ENCODE data around the gene OVCA2. TPM values are rescaled to one million over a fixed set of nuclear protein-coding genes. Genes with fewer than 3 reads are reported as not detected.
A peak's percentile ranks its signal among the peaks of the same experiment; 100 is the strongest.

OVCA2 gene
- total RNA-seq, 6 donors from 2014 or later: 20.1 to 56.1 (median 33.5) TPM

DNA sequence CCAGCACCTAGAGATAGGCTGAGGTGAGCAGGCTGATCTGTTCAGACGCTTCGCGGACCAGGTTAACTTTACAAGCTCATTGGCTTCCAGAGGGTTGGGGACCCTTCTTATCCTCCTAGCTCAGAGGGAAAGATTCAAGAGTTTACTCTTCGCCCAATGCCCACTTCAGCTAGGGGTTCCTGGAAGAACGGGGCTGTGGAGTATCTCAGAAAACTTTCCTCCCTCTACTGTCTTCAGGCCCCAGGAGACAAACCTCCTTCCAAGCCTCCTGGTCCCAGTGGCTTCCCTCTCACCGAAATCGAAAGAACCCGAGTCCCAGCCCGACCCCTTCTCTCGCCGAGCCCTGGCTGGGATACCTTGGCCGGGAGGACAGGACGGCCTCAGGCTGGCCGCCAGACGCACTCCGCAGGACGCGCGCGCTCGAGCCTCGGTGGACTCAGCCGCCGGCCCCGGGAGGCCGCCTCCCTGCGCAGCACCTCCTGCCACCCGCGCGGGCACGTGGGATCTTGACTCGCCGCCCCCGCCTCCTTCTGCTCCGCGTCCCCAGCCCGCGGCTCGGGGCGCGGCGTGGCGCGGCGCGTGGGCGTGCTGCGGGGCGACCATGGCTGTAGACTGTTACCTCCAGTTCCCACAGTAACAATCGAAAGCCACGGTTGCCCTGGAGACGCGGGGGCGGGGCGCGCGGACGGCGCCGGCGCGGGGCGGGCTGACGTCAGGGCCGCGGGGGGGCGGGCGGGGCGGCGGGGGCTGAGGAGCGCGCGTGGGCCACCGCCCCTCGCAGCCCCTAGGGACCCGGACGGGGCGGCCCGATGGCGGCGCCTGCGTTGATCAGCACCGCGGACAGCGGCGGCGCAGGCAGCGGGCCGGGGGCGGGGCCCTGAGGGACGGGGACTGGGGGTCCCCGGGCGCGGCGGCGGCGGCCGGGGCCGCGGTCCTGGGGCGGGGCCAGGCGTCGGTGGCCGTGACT lies 7.8 kb downstream of the OVCA2 start:
- Histone ChIP-seq H3K4me1 (peaks cover 36 to 46% (median 37%) of the 10 kb centered on the region in 4 donors), H3K4me3 (peak overlapping the region; percentile 62 to 89 (median 73)), H3K27me3 (peaks cover 0 to 33% (median 10%) of the 10 kb centered on the region in 4 donors), H3K9me3 (no peaks in the 10 kb centered on the region), H3K27ac (peak overlapping the region; percentile 8 to 53 (median 26)), H3K36me3 (peaks cover 0 to 3% (median under 1%) of the 10 kb centered on the region in 4 donors)
- DNase-seq (peak; percentile 81 to 99), ATAC-seq (ENCODE audit: low FRiP score in 2 of 2) (peak; percentile 66 to 72)
- TF ChIP-seq POLR2A (IDR thresholded peaks at IDR 0.05) (no peak), POLR2AphosphoS5 (IDR thresholded peaks at IDR 0.05) (peak; percentile 14 to 41)
- 2 to 13% methylated on average over 9 to 46 of the region's 104 CpGs for WGBS, 2 donors

DNA sequence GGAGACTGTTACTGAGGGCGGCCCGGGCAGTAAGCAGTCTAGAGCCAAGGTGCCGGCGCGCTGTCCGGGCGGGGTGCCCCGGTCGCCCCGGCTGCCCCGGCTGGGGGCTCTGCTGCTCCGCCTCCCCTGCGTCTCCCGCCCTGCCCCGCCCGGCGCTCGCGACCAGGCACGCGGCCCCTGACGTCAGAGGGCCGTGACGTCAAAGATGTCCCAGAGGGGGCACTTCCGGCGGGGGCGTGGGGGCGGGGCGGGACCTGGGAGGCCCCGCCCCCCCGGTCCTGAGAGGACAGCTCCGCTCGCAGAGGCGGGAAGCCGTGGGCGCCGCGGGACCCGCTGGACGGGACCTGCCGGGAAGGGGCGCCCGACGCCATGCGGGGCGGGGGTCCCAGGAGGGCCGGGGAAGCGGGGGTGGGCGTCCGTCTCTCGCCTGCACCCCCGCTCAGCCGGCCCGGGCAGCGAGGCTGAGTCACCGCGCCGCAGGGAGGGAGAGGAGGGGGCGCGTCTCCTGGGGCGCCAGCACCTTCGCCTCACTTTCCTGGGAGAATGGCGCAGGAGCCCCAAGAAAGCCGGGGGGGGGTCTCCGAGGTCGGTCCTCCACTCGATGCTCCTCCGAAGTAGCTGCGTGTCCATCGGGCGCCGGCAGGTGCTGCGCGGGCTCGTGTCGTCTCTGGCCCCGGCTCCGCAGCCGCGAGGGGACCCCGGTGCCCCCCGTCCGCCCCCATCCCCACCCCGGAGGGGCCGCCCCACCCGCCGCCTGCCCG lies 8.7 kb downstream of the OVCA2 start:
- peak; percentile 20 to 57 for ATAC-seq (ENCODE audit: low FRiP score in 2 of 2)
- Histone ChIP-seq H3K27ac (peak overlapping the region in 2 of 4 donors; percentile 8 to 53), H3K4me1 (peaks cover 41 to 55% (median 44%) of the 10 kb centered on the region in 4 donors), H3K36me3 (no peaks in the 10 kb centered on the region), H3K4me3 (peak overlapping the region; percentile 62 to 89 (median 73)), H3K27me3 (peaks cover 0 to 37% (median 12%) of the 10 kb centered on the region in 4 donors), H3K9me3 (no peaks in the 10 kb centered on the region)
- TF ChIP-seq, protein P1, sequence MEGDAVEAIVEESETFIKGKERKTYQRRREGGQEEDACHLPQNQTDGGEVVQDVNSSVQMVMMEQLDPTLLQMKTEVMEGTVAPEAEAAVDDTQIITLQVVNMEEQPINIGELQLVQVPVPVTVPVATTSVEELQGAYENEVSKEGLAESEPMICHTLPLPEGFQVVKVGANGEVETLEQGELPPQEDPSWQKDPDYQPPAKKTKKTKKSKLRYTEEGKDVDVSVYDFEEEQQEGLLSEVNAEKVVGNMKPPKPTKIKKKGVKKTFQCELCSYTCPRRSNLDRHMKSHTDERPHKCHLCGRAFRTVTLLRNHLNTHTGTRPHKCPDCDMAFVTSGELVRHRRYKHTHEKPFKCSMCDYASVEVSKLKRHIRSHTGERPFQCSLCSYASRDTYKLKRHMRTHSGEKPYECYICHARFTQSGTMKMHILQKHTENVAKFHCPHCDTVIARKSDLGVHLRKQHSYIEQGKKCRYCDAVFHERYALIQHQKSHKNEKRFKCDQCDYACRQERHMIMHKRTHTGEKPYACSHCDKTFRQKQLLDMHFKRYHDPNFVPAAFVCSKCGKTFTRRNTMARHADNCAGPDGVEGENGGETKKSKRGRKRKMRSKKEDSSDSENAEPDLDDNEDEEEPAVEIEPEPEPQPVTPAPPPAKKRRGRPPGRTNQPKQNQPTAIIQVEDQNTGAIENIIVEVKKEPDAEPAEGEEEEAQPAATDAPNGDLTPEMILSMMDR (IDR thresholded peaks at IDR 0.05): peak in 1 of 6 experiments; percentile 4
- TF ChIP-seq POLR2AphosphoS5 (IDR thresholded peaks at IDR 0.05): no peak
- TF ChIP-seq EP300 (IDR thresholded peaks at IDR 0.05): no peak
- TF ChIP-seq POLR2A (IDR thresholded peaks at IDR 0.05): no peak
- 0% methylated on average over 23 to 48 of the region's 88 CpGs for WGBS, 2 donors
- peak; percentile 68 to 94 for DNase-seq

DNA sequence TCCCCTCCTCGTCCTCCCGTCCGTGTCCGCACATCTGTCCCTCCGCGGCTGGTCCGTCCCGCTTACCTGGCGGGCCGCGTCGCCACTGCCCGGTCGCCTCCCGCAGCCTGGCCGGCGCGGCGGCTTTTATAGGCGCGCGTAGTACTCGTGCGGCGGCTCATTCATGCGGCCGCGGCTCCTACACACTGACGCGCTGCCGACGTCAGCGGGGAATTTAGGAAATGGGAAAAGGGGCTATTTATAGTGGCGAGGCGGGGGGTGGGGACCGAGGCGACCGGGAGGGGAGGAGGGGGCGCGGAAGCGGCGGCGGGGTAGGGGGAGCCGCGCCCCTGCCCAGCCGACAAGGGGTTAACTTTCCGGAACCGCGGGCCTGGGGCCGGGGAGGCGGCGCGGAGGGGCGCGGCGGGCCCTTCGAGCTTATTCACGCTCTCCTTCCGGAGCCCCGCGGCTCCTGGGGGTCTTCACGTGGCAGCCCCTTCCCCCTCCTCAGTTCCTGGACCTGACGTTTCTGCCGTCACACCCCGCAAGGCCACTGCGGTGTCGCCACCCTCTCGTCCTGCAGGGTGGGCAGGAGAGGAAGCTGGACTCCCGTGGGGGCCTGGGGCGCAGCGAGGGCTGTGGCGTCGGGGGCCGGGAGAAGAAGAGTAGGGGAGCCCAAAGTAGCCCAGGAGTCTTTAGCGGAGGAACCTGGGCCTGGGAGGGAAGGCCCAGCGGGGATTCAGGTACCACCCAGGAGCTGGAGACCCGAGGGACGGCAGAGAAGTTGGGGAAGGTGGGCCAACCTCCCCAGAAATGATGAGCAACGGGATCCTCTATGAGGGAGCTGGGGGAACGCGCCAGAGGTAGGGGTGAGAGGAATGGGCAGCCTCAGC lies 9.5 kb downstream of the OVCA2 start:
- Histone ChIP-seq H3K4me1 (peaks cover 46 to 63% (median 48%) of the 10 kb centered on the region in 4 donors), H3K4me3 (peak overlapping the region; percentile 62 to 89 (median 73)), H3K27me3 (peaks cover 0 to 45% (median 14%) of the 10 kb centered on the region in 4 donors), H3K9me3 (no peaks in the 10 kb centered on the region), H3K27ac (peak overlapping the region in 2 of 4 donors; percentile 8 to 53), H3K36me3 (no peaks in the 10 kb centered on the region)
- TF ChIP-seq, protein P1 (IDR thresholded peaks at IDR 0.05): no peak
- TF ChIP-seq POLR2A (IDR thresholded peaks at IDR 0.05) (no peak), EP300 (IDR thresholded peaks at IDR 0.05) (no peak), POLR2AphosphoS5 (IDR thresholded peaks at IDR 0.05) (no peak)
- 15 to 21% methylated on average over 28 to 44 of the region's 81 CpGs for WGBS, 2 donors
- peak in 1 of 2 donors; percentile 90 for DNase-seq
- ATAC-seq (ENCODE audit: low FRiP score in 2 of 2): peak in 1 of 2 donors; percentile 12

DNA sequence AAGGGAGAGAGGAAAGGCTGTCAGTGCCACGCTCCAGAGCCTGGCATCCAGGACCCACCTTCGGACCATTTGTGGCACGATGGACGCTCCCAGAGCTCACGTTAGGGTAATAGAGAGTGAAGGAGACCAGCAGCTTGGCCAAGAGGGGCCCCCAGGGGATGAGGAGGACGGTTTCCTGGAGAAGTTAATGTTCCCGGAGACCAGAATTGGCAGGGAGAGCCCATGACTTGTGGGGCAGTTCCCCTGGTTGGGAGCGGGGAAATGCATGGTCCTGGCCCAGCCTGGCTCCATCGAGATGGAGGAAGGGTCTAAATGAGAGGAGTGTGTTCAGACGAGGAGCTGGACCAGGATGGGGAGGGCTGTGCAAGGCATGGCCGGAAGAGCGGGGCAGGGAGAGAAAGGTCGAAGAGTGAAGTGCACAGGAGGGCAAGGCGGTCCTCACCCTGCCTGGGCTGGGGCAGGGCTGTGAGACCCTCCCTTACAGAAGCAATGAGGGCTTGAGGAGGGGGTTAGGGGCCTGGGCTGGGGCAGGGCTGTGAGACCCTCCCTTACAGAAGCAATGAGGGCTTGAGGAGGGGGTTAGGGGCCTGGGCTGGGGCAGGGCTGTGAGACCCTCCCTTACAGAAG lies 10.2 kb downstream of the OVCA2 start:
- WGBS, 2 donors: 52 to 70% methylated on average over 13 to 14 of the region's 14 CpGs
- H3K27me3 ChIP-seq: peaks cover 0 to 52% (median 16%) of the 10 kb centered on the region in 4 donors

More for the DNA sequence above, 10.2 kb downstream of the OVCA2 start:
- H3K9me3 ChIP-seq: no peaks in the 10 kb centered on the region
- H3K36me3 ChIP-seq: no peaks in the 10 kb centered on the region
- DNase-seq: no peak
- no peak for ATAC-seq (ENCODE audit: low FRiP score in 2 of 2)
- TF ChIP-seq, protein P1 (IDR thresholded peaks at IDR 0.05): no peak
- TF ChIP-seq POLR2A (IDR thresholded peaks at IDR 0.05) (no peak), POLR2AphosphoS5 (IDR thresholded peaks at IDR 0.05) (no peak), EP300 (IDR thresholded peaks at IDR 0.05) (no peak)
- H3K4me3 ChIP-seq: no peak overlapping the region
- peaks cover 50 to 70% (median 55%) of the 10 kb centered on the region in 4 donors for H3K4me1 ChIP-seq
- H3K27ac ChIP-seq: no peak overlapping the region

All from upper lobe of left lung (tissue), 6 donors.